Caco-2 (cell line): ENCODE measurements around the gene COG7. TPM values are rescaled to one million over a fixed set of nuclear protein-coding genes. Genes with fewer than 3 reads are reported as not detected.

Experiments used
- BruUV-seq: library from RNA; stranded (reverse); fragments of 400-500 nt; replicated peaks from 2 replicates; lab custom pipeline; 2021; lab: Mats Ljungman, UMichigan
- CTCF ChIA-PET: fragments of 300-600 bp; sonication (Branson Sonifier 250); formaldehyde crosslinking; loops from one replicate; lab custom pipeline; 2022; ENCODE audit warnings: antibody characterized with exemption; lab: Charles Lee
- POLR2A ChIA-PET: fragments of 300-600 bp; sonication (Branson Sonifier 250); formaldehyde crosslinking; loops from one replicate; lab custom pipeline; 2022; ENCODE audit warnings: antibody characterized with exemption; lab: Charles Lee
- DNase-seq, 2 experiments: peaks; one replicate each; pipeline versions ENCODE4 v3.0.0 to v3.0.0-alpha.2; 2020 to 2022
- H3K27me3 ChIP-seq: replicated peaks from 2 replicates; pipeline ENCODE4 v1.6.0; 2011; ENCODE audit warnings: low read length; ENCODE audit not compliant: control insufficient read depth, insufficient read depth
- H3K36me3 ChIP-seq: 2 replicates; pipeline ENCODE4 v1.5.1; 2011; ENCODE audit warnings: low read length; ENCODE audit not compliant: control insufficient read depth, insufficient read depth
- H3K4me1 ChIP-seq: fragments of 250-450 bp; sonication (Bioruptor Pico); 2 replicates; pipeline ENCODE4 v1.5.1; 2020; ENCODE audit warnings: mild to moderate bottlenecking
- H3K4me3 ChIP-seq: 2 replicates; pipeline ENCODE4 v1.5.1; 2011; ENCODE audit warnings: low read depth, mild to moderate bottlenecking, control low read depth, low read length
- H3K9me3 ChIP-seq: fragments of 250-450 bp; sonication (Bioruptor Pico); 2 replicates; pipeline ENCODE4 v1.5.1; 2020; ENCODE audit warnings: mild to moderate bottlenecking, moderate library complexity
- H3K27ac Mint-ChIP-seq: one replicate; pipeline ENCODE4 v1.8.0; 2022; ENCODE audit warnings: mixed read lengths; ENCODE audit not compliant: unreplicated experiment
- H3K27me3 Mint-ChIP-seq: one replicate; pipeline ENCODE4 v1.8.0; 2022; ENCODE audit warnings: mixed read lengths; ENCODE audit not compliant: insufficient read depth, unreplicated experiment
- H3K36me3 Mint-ChIP-seq: one replicate; pipeline ENCODE4 v1.8.0; 2022; ENCODE audit warnings: mild to moderate bottlenecking, mixed read lengths; ENCODE audit not compliant: insufficient read depth, unreplicated experiment
- H3K4me1 Mint-ChIP-seq: one replicate; pipeline ENCODE4 v1.8.0; 2022; ENCODE audit warnings: low read depth, mixed read lengths; ENCODE audit not compliant: unreplicated experiment
- H3K4me3 Mint-ChIP-seq: one replicate; pipeline ENCODE4 v1.8.0; 2022; ENCODE audit warnings: mild to moderate bottlenecking, moderate library complexity, mixed read lengths; ENCODE audit not compliant: unreplicated experiment
- H3K9me3 Mint-ChIP-seq: one replicate; pipeline ENCODE4 v1.8.0; 2022; ENCODE audit warnings: mixed read lengths; ENCODE audit not compliant: unreplicated experiment
- intact Hi-C: fragments of 100-400 bp; cut with micrococcal nuclease; formaldehyde crosslinking; loops from one replicate; pipeline ENCODE4 v1.10.0; 2022; ENCODE audit not compliant: unreplicated experiment
- total RNA-seq: library from RNA; stranded (reverse); gene quantifications from 2 replicates; pipeline ENCODE4 v1.2.3, GENCODE V29; 2022
- TF ChIP-seq, protein P1 (sequence below), 2 experiments: fragments of 200-600 bp in 1 of 2; IDR thresholded peaks; 1 replicate in 1 of 2; 2 replicates in 1 of 2; pipeline versions ENCODE4 v1.5.1 to v1.8.0; 2011 to 2022; ENCODE audit warnings: antibody characterized with exemption in 1 of 2, control low read depth in 1 of 2, inconsistent platforms in 1 of 2, low read depth in 1 of 2, low read length in 1 of 2, mild to moderate bottlenecking in 1 of 2, moderate library complexity in 1 of 2; ENCODE audit not compliant: insufficient read depth in 1 of 2, severe bottlenecking in 1 of 2, unreplicated experiment in 1 of 2

Gene COG7
- total RNA-seq, 1 experiment from 2014 or later: 12.4 TPM

GRCh38 chr16:23354246-23354645 is 98.7 kb downstream of the COG7 start:
- H3K27me3 ChIP-seq: no peaks in the 10 kb centered on the region
- intact Hi-C loops: no loop called here
- ChIA-PET CTCF (no interaction called here), POLR2A (no interaction called here)
- Mint-ChIP-seq H3K27ac (no peak overlapping the region), H3K36me3 (no peaks in the 10 kb centered on the region), H3K27me3 (no peaks in the 10 kb centered on the region), H3K9me3 (peaks cover 10% of the 10 kb centered on the region), H3K4me3 (no peak overlapping the region), H3K4me1 (no peaks in the 10 kb centered on the region)
- H3K9me3 ChIP-seq: no peaks in the 10 kb centered on the region
- TF ChIP-seq, protein P1, sequence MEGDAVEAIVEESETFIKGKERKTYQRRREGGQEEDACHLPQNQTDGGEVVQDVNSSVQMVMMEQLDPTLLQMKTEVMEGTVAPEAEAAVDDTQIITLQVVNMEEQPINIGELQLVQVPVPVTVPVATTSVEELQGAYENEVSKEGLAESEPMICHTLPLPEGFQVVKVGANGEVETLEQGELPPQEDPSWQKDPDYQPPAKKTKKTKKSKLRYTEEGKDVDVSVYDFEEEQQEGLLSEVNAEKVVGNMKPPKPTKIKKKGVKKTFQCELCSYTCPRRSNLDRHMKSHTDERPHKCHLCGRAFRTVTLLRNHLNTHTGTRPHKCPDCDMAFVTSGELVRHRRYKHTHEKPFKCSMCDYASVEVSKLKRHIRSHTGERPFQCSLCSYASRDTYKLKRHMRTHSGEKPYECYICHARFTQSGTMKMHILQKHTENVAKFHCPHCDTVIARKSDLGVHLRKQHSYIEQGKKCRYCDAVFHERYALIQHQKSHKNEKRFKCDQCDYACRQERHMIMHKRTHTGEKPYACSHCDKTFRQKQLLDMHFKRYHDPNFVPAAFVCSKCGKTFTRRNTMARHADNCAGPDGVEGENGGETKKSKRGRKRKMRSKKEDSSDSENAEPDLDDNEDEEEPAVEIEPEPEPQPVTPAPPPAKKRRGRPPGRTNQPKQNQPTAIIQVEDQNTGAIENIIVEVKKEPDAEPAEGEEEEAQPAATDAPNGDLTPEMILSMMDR (IDR thresholded peaks at IDR 0.05; ENCODE audit: insufficient read depth in 1 of 2, low read depth in 1 of 2, low read length in 1 of 2, severe bottlenecking in 1 of 2, unreplicated experiment in 1 of 2): no peak
- no peaks in the 10 kb centered on the region for H3K4me1 ChIP-seq
- DNase-seq: no peak
- no TSS peak for BruUV-seq
- H3K36me3 ChIP-seq: no peaks in the 10 kb centered on the region
- H3K4me3 ChIP-seq: no peak overlapping the region

GRCh38 chr16:23353440-23353839 is 99.5 kb downstream of the COG7 start:
- Histone ChIP-seq H3K27me3 (no peaks in the 10 kb centered on the region), H3K4me3 (no peak overlapping the region), H3K9me3 (no peaks in the 10 kb centered on the region), H3K36me3 (no peaks in the 10 kb centered on the region), H3K4me1 (no peaks in the 10 kb centered on the region)
- Mint-ChIP-seq H3K27ac (no peak overlapping the region), H3K36me3 (no peaks in the 10 kb centered on the region), H3K4me1 (no peaks in the 10 kb centered on the region), H3K9me3 (peaks cover 10% of the 10 kb centered on the region), H3K27me3 (no peaks in the 10 kb centered on the region), H3K4me3 (no peak overlapping the region)
- ChIA-PET CTCF (no interaction called here), POLR2A (no interaction called here)
- DNase-seq: no peak
- TF ChIP-seq, protein P1 (IDR thresholded peaks at IDR 0.05; ENCODE audit: insufficient read depth in 1 of 2, low read depth in 1 of 2, low read length in 1 of 2, severe bottlenecking in 1 of 2, unreplicated experiment in 1 of 2): no peak
- intact Hi-C loops: no loop called here
- BruUV-seq: no TSS peak

- Mint-ChIP-seq H3K36me3 (no peaks in the 10 kb centered on the region), H3K4me1 (no peaks in the 10 kb centered on the region), H3K4me3 (no peak overlapping the region), H3K27ac (no peak overlapping the region), H3K27me3 (no peaks in the 10 kb centered on the region), H3K9me3 (peaks cover 10% of the 10 kb centered on the region)
- ChIA-PET POLR2A (no interaction called here), CTCF (no interaction called here)
- no peaks in the 10 kb centered on the region for H3K36me3 ChIP-seq
- H3K27me3 ChIP-seq: no peaks in the 10 kb centered on the region
- H3K4me1 ChIP-seq: no peaks in the 10 kb centered on the region
- intact Hi-C loops: no loop called here
- TF ChIP-seq, protein P1 (IDR thresholded peaks at IDR 0.05; ENCODE audit: insufficient read depth in 1 of 2, low read depth in 1 of 2, low read length in 1 of 2, severe bottlenecking in 1 of 2, unreplicated experiment in 1 of 2): no peak
- H3K9me3 ChIP-seq: no peaks in the 10 kb centered on the region
- no TSS peak for BruUV-seq
- no peak overlapping the region for H3K4me3 ChIP-seq
- DNase-seq: no peak
Observed at GRCh38 chr16:23351360-23351759, 101.6 kb downstream of the COG7 start.
